H1 (cell line): ENCODE data around the gene SYK. TPM values are rescaled to one million over a fixed set of nuclear protein-coding genes. Genes with fewer than 3 reads are reported as not detected.
A peak's percentile ranks its signal among the peaks of the same experiment; 100 is the strongest.

ENCODE experiments used
- CTCF ChIA-PET: fragments of 300-600 bp; sonication (Branson Sonifier 250); formaldehyde crosslinking; loops from one replicate; lab custom pipeline; 2021; ENCODE audit not compliant: partially characterized antibody; lab: Charles Lee
- POLR2A ChIA-PET: fragments of 300-600 bp; sonication (Branson Sonifier 250); formaldehyde crosslinking; loops from one replicate; lab custom pipeline; 2021; ENCODE audit warnings: inconsistent platforms; ENCODE audit not compliant: partially characterized antibody; lab: Charles Lee
- DNase-seq, 2 experiments: peaks; one replicate each; pipeline versions ENCODE4 v3.0.0 to v3.0.0-alpha.2; 2010 to 2022; ENCODE audit warnings: low spot score in 2 of 2, low read depth in 1 of 2, mixed read lengths in 1 of 2
- FAIRE-seq: peaks from 2 replicates; lab custom pipeline; 2011; peaks lifted over from hg19 to GRCh38; lab: Jason Lieb, UNC
- H2AFZ ChIP-seq: 2 replicates; pipeline ENCODE4 v1.8.1; 2012; ENCODE audit warnings: low read length, inconsistent platforms
- H2AK5ac ChIP-seq: 2 replicates; pipeline ENCODE4 v1.6.1; 2013; ENCODE audit warnings: low read depth, low read length
- H2BK120ac ChIP-seq: replicated peaks from 2 replicates; pipeline ENCODE3; 2013; ENCODE audit warnings: low read depth, low read length, inconsistent platforms
- H2BK12ac ChIP-seq: 2 replicates; pipeline ENCODE4 v1.6.1; 2013; ENCODE audit warnings: low read depth, low read length
- H2BK15ac ChIP-seq: 2 replicates; pipeline ENCODE4 v1.6.1; 2013; ENCODE audit warnings: low read length
- H2BK20ac ChIP-seq: 2 replicates; pipeline ENCODE4 v1.6.1; 2013; ENCODE audit warnings: low read length
- H2BK5ac ChIP-seq: 2 replicates; pipeline ENCODE4 v1.6.1; 2013; ENCODE audit warnings: low read depth, low read length
- H3K14ac ChIP-seq: 2 replicates; pipeline ENCODE4 v1.6.1; 2013; ENCODE audit warnings: inconsistent platforms; ENCODE audit not compliant: insufficient read length
- H3K18ac ChIP-seq: 2 replicates; pipeline ENCODE4 v1.6.1; 2013; ENCODE audit warnings: low read length; ENCODE audit errors: extremely low read depth
- H3K23ac ChIP-seq: 2 replicates; pipeline ENCODE4 v1.6.1; 2013; ENCODE audit warnings: inconsistent platforms; ENCODE audit not compliant: insufficient read length
- H3K23me2 ChIP-seq: 2 replicates; pipeline ENCODE4 v1.6.1; 2013; ENCODE audit warnings: low read depth, low read length
- H3K27ac ChIP-seq: 2 replicates; pipeline ENCODE4 v1.6.1; 2011; ENCODE audit warnings: low read depth, low read length, inconsistent platforms
- H3K27me3 ChIP-seq, 4 experiments: replicated peaks in 1 of 4; 1 replicate in 1 of 4; 2 replicates in 3 of 4; pipeline versions ENCODE4 v1.6.1 to v1.8.1; 2011 to 2013; ENCODE audit warnings: low read length in 3 of 4, mild to moderate bottlenecking in 3 of 4, inconsistent platforms in 2 of 4, mixed read lengths in 2 of 4, moderate library complexity in 1 of 4; ENCODE audit not compliant: control insufficient read depth in 3 of 4, insufficient read depth in 3 of 4; ENCODE audit errors: extremely low read depth in 1 of 4
- H3K36me3 ChIP-seq, 4 experiments: 2 replicates each; pipeline versions ENCODE4 v1.6.1 to v1.8.1; 2011 to 2013; ENCODE audit warnings: mild to moderate bottlenecking in 4 of 4, low read length in 3 of 4, moderate library complexity in 2 of 4, control low read depth in 1 of 4, inconsistent platforms in 1 of 4; ENCODE audit not compliant: insufficient read depth in 4 of 4, control insufficient read depth in 2 of 4
- H3K4ac ChIP-seq: replicated peaks from 2 replicates; pipeline ENCODE3; 2013; ENCODE audit warnings: low read length, low read depth, mixed read lengths, inconsistent platforms; ENCODE audit not compliant: insufficient read length
- H3K4me1 ChIP-seq, 4 experiments: replicated peaks in 1 of 4; 1 replicate in 1 of 4; 2 replicates in 3 of 4; pipeline versions ENCODE4 v1.6.1 to v1.8.1; 2011 to 2013; ENCODE audit warnings: low read length in 3 of 4, inconsistent platforms in 2 of 4, mixed read lengths in 1 of 4; ENCODE audit not compliant: insufficient read depth in 4 of 4, control insufficient read depth in 3 of 4
- H3K4me2 ChIP-seq, 2 experiments: 2 replicates each; pipeline versions ENCODE4 v1.6.1 to v1.8.1; 2011 to 2013; ENCODE audit warnings: low read depth in 2 of 2, low read length in 2 of 2, control low read depth in 1 of 2, inconsistent platforms in 1 of 2, mild to moderate bottlenecking in 1 of 2; ENCODE audit not compliant: insufficient read depth in 1 of 2
- H3K4me3 ChIP-seq, 4 experiments: fragments of 200-600, 300-600 bp in 1 of 4; sonication (generic), shearing (Covaris generic), sonication (Bioruptor Twin) in 1 of 4; 2 replicates each; pipeline versions ENCODE4 v1.5.1 to v1.8.1; 2011 to 2016; ENCODE audit warnings: low read length in 4 of 4, low read depth in 3 of 4, control low read depth in 2 of 4, inconsistent platforms in 2 of 4, mild to moderate bottlenecking in 2 of 4, mixed read lengths in 1 of 4, moderate library complexity in 1 of 4; ENCODE audit not compliant: insufficient read depth in 2 of 4; ENCODE audit errors: extremely low read depth in 1 of 4
- H3K56ac ChIP-seq: replicated peaks from 2 replicates; pipeline ENCODE3; 2013; ENCODE audit warnings: low read depth, mild to moderate bottlenecking, mixed read lengths, low read length, inconsistent platforms; ENCODE audit not compliant: insufficient read length
- H3K79me1 ChIP-seq: 2 replicates; pipeline ENCODE4 v1.6.1; 2013; ENCODE audit warnings: low read depth, low read length, control low read depth
- H3K79me2 ChIP-seq, 2 experiments: 2 replicates each; pipeline versions ENCODE4 v1.6.1 to v1.8.1; 2012 to 2013; ENCODE audit warnings: low read length in 2 of 2, mild to moderate bottlenecking in 2 of 2, inconsistent platforms in 1 of 2; ENCODE audit not compliant: insufficient read depth in 2 of 2, control insufficient read depth in 1 of 2
- H3K9ac ChIP-seq, 4 experiments: replicated peaks in 1 of 4; 1 replicate in 1 of 4; 2 replicates in 3 of 4; pipeline versions ENCODE4 v1.6.1 to v1.8.1; 2011 to 2013; ENCODE audit warnings: low read depth in 3 of 4, low read length in 3 of 4, control low read depth in 2 of 4, mild to moderate bottlenecking in 2 of 4, moderate library complexity in 2 of 4, inconsistent platforms in 1 of 4; ENCODE audit errors: extremely low read depth in 1 of 4
- H3K9me3 ChIP-seq, 2 experiments: 2 replicates each; pipeline versions ENCODE4 v1.6.1 to v1.8.1; 2012 to 2013; ENCODE audit warnings: mild to moderate bottlenecking in 2 of 2, moderate library complexity in 2 of 2, control low read depth in 1 of 2, inconsistent platforms in 1 of 2, low read depth in 1 of 2, low read length in 1 of 2, mixed read lengths in 1 of 2; ENCODE audit not compliant: insufficient read depth in 2 of 2
- H4K20me1 ChIP-seq, 2 experiments: replicated peaks in 1 of 2; 2 replicates each; pipeline versions ENCODE3 to v1.8.1; 2011 to 2013; ENCODE audit warnings: inconsistent platforms in 2 of 2, low read length in 2 of 2, mild to moderate bottlenecking in 1 of 2; ENCODE audit not compliant: insufficient read depth in 2 of 2, control insufficient read depth in 1 of 2
- H4K5ac ChIP-seq: 2 replicates; pipeline ENCODE4 v1.6.1; 2013; ENCODE audit warnings: low read length, low read depth, mixed read lengths, inconsistent platforms; ENCODE audit not compliant: insufficient read length
- H4K8ac ChIP-seq: 2 replicates; pipeline ENCODE4 v1.8.0; 2013; ENCODE audit warnings: mild to moderate bottlenecking, moderate library complexity, low read length, inconsistent platforms; ENCODE audit not compliant: insufficient read depth; ENCODE audit errors: extremely low read depth
- H4K91ac ChIP-seq: replicated peaks from 2 replicates; pipeline ENCODE3; 2013; ENCODE audit warnings: low read length, mixed read lengths, inconsistent platforms; ENCODE audit not compliant: insufficient read length
- ATF2 ChIP-seq: IDR thresholded peaks from 2 replicates; pipeline ENCODE4 v1.6.1; 2012; ENCODE audit warnings: low read length, inconsistent platforms
- CEBPB ChIP-seq: IDR thresholded peaks from 2 replicates; pipeline ENCODE4 v1.6.1; 2012; ENCODE audit warnings: low read depth, low read length
- CTCF ChIP-seq, 3 experiments: IDR thresholded peaks; 1 replicate in 2 of 3; 2 replicates in 1 of 3; pipeline versions ENCODE4 v1.5.1 to v1.6.1; 2011; ENCODE audit warnings: low read length in 3 of 3, mild to moderate bottlenecking in 3 of 3, inconsistent platforms in 2 of 3, low read depth in 1 of 3, moderate library complexity in 1 of 3; ENCODE audit not compliant: insufficient read depth in 1 of 3; ENCODE audit errors: control extremely low read depth in 1 of 3
- GABPA ChIP-seq: IDR thresholded peaks from 2 replicates; pipeline ENCODE4 v1.6.1; 2011; ENCODE audit warnings: mild to moderate bottlenecking, low read length, moderate library complexity, borderline replicate concordance; ENCODE audit not compliant: insufficient read depth
- SIN3A ChIP-seq, 2 experiments: IDR thresholded peaks in 1 of 2; conservative IDR thresholded peaks in 1 of 2; 2 replicates each; pipeline ENCODE4 v1.6.1; 2011 to 2012; ENCODE audit warnings: low read length in 2 of 2, improper control_type of control experiment in 1 of 2, low read depth in 1 of 2, mild to moderate bottlenecking in 1 of 2
- TAF1 ChIP-seq: IDR thresholded peaks from 2 replicates; pipeline ENCODE4 v1.6.1; 2011; ENCODE audit warnings: mild to moderate bottlenecking, low read depth, low read length
- YY1 ChIP-seq: IDR thresholded peaks from 2 replicates; pipeline ENCODE4 v1.6.1; 2011; ENCODE audit warnings: low read depth, mild to moderate bottlenecking, low read length
- WGBS, 2 experiments: shearing (Covaris generic) in 1 of 2; methylation state at CpG; one replicate each; pipeline versions ENCODE4 v1.1.6 to v1.1.7; 2013 to 2015; ENCODE audit warnings: low lambda C conversion rate in 2 of 2, mixed read lengths in 2 of 2, inconsistent platforms in 1 of 2, low coverage in 1 of 2, missing lambda C conversion rate in 1 of 2; ENCODE audit not compliant: insufficient replicate concordance in 2 of 2, insufficient coverage in 1 of 2, insufficient read length in 1 of 2; ENCODE audit errors: extremely low coverage in 1 of 2, missing lambda C conversion rate in 1 of 2; 5-methylcytosine and 5-hydroxymethylcytosine counted together
- polyA plus RNA-seq, 7 experiments: library from polyadenylated mRNA; depleted of rRNA in 3 of 7; stranded (reverse) in 5 of 7; unstranded in 2 of 7; fragments of >200 nt in 5 of 7; fragments of 200-250 nt in 2 of 7; gene quantifications; 1 replicate in 5 of 7; 2 replicates in 1 of 7; 4 replicates in 1 of 7; pipeline versions ENCODE4 v1.2.1 to v1.2.3, GENCODE V29; 2011 to 2013; ENCODE audit warnings: missing spikeins in 2 of 7, mixed read lengths in 2 of 7
- total RNA-seq: library from RNA; stranded (reverse); fragmentation: NEBNext Ultra II Directional; extraction: Animal tissue kit (Norgen Biotek cat#: 25700); gene quantifications from 2 replicates; pipeline ENCODE4 v1.2.1, GENCODE V29; 2021

SYK gene
- total and polyA plus RNA-seq, 2 of the 8 experiments (the other 6 are each of a cell fraction or from before 2014, with no cell fraction given): 1.5 to 4.4 TPM

DNA sequence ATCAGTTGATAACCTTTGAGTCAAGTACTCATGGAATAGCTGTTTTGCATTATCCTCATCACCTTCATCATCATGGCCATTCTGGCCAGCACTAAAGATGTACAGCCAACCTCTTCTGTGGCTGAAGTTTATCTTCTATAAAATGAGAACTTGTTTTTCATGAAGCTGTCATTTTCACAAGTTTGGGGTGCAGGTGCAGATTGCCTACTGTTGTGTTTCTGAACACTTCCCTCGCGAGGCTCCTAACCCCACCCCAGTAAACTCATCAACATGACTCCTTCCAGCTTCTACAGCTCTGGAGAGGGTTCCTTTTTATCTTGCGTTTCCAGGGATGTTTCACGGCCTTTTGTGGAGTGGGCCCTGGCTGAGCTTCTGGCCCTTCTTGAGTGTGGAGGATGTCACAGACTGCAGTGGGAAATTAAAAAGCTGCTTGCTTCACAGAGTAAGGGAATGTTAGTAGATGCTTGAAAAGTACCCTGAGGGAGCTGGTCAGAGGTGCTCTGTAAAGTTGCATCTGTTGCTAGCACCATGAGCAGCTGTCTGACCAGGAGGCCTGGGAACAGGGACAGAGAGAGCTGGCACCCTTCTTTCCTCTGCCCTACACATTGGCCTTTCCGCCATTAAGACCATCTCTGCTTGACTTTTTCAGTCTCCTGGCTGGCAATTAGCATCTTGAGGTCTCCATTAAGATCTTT, 24.9 kb downstream of the SYK start:
- Histone ChIP-seq H2BK20ac (no peak overlapping the region), H4K20me1 (no peaks in the 10 kb centered on the region), H2AFZ (no peak overlapping the region), H3K27ac (no peak overlapping the region), H3K23ac (no peak overlapping the region), H2BK120ac (no peak overlapping the region), H3K4me1 (no peaks in the 10 kb centered on the region; a peak in 1 of 7 replicates), H3K36me3 (no peaks in the 10 kb centered on the region), H2BK5ac (no peak overlapping the region), H4K91ac (no peak overlapping the region), H3K18ac (no peak overlapping the region), H3K4ac (no peak overlapping the region), H3K56ac (no peak overlapping the region), H3K4me2 (no peak overlapping the region), H3K4me3 (no peak overlapping the region), H2BK12ac (no peak overlapping the region), H3K9me3 (peaks cover 7 to 21% of the 10 kb centered on the region in 2 experiments; a peak in 3 of 4 replicates), H3K23me2 (no peaks in the 10 kb centered on the region), H3K79me1 (no peaks in the 10 kb centered on the region), H4K5ac (no peak overlapping the region), H3K14ac (no peak overlapping the region), H3K9ac (no peak overlapping the region), H2BK15ac (no peak overlapping the region), H2AK5ac (no peak overlapping the region), H3K79me2 (no peaks in the 10 kb centered on the region), H3K27me3 (no peaks in the 10 kb centered on the region; a peak in 1 of 7 replicates), H4K8ac (no peak overlapping the region)
- CTCF ChIA-PET: interaction anchor here (1.3 to 1.8 kb wide), 4 partner anchors 10 to 52 kb away, joined by 4 to 7 read pairs (median 4); no protein-coding TSS in a partner anchor
- WGBS, 2 experiments: 82% methylated on average over 5 of the region's 5 CpGs; no CpG with 5 or more reads in 1 of the 2 experiments
- POLR2A ChIA-PET: interaction anchor here (1.6 kb wide), 1 partner anchor 11 kb away, joined by 5 read pairs; no protein-coding TSS in a partner anchor
- FAIRE-seq (no peak), DNase-seq (peak in 1 of 2 experiments; percentile 4)
- TF ChIP-seq TAF1 (no peak), CEBPB (no peak), GABPA (no peak), YY1 (no peak), SIN3A (conservative IDR thresholded peaks at IDR 0.05 in 1 of 2, IDR thresholded peaks at IDR 0.05 in 1 of 2; ENCODE audit: low read depth in 1 of 2, low read length in 2 of 2) (no peak), CTCF (IDR thresholded peaks at IDR 0.05; ENCODE audit: control extremely low read depth in 1 of 3, insufficient read depth in 1 of 3, low read depth in 1 of 3, low read length in 3 of 3) (no peak), ATF2 (no peak)
